Lower leg skin (tissue), 3 donors: ENCODE data around the gene CCNQ.

Source experiments
- CTCF ChIP-seq, 3 donors: fragments of 450-650 bp; IDR thresholded peaks; one replicate each; pipeline ENCODE4 v1.5.1; 2016; ENCODE audit warnings: antibody characterized with exemption in 3 of 3, mild to moderate bottlenecking in 3 of 3, moderate library complexity in 2 of 3
- POLR2A ChIP-seq, 2 donors: fragments of 450-650 bp; IDR thresholded peaks; one replicate each; pipeline ENCODE4 v1.6.1; 2016 to 2017; ENCODE audit warnings: antibody characterized with exemption in 2 of 2, mild to moderate bottlenecking in 1 of 2, moderate library complexity in 1 of 2

GRCh38 chrX:153565996-153566580, 32.9 kb downstream of the CCNQ start:
- TF ChIP-seq POLR2A (IDR thresholded peaks at IDR 0.05), result no peak
- TF ChIP-seq CTCF (IDR thresholded peaks at IDR 0.05), result no peak
